ENCODE measurements around the gene AP4E1. TPM values are rescaled to one million over a fixed set of nuclear protein-coding genes. Genes with fewer than 3 reads are reported as not detected.

Gene AP4E1
- total RNA-seq, 2 donors from 2014 or later: 6.3 to 9.9 TPM

- DNase-seq (peak; percentile 38), ATAC-seq (no peak)
- intact Hi-C loops (cut with DNase I): no loop called here
These were observed 138.4 kb downstream of the AP4E1 start for GRCh38 chr15:51046799-51047449.

DNA sequence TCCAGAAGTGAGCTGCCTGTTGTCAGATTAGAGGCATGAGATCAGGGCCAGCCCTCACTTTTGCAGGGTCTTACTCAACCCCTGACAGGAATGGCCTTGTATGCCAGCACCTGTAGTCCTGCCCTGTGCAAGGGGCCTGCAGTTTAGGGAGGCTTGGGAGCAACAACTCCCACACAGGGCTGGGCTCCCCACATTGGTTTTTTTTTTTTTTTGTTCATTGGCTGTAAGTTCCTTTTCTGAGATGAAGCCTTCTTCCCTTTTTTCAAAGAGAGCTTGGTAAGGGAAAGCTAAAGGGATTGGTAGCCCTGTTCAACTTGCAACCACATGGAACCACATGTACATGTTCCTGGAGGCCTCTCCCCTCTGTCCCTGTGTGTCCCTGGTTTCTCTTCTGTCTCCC lies 139.8 kb downstream of the AP4E1 start:
- ATAC-seq (peak in 1 of 2 donors; percentile 8), DNase-seq (no peak)
- intact Hi-C loops (cut with DNase I): no loop called here

DNA sequence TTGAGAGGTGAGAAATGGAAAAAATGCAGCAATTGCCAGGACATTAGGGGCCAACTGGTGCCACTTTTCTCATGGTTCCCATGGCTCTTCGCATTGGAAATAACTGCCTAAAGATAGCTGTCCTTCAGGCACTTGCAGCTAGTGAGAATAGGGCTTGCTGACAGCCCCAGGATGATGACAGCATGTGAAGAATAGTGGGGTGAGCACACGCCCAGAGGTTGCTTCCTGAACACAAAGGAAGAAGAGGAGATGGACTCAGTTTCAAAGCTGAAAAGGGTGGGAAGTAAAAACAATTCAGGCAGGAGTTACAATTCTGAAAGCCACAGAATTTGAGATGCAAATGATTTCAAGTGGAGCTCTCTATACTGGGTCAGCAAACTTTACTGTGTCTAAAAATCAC lies 140.6 kb downstream of the AP4E1 start:
- ATAC-seq: no peak

GRCh38 chr15:51051776-51052175 lies 143.3 kb downstream of the AP4E1 start:
- intact Hi-C loops (cut with DNase I): no loop called here
- ATAC-seq (peak; percentile 82 to 91), DNase-seq (peak; percentile 62)

More for the DNA sequence above, 140.6 kb downstream of the AP4E1 start:
- intact Hi-C loops (cut with DNase I): no loop called here
- DNase-seq: no peak

DNA sequence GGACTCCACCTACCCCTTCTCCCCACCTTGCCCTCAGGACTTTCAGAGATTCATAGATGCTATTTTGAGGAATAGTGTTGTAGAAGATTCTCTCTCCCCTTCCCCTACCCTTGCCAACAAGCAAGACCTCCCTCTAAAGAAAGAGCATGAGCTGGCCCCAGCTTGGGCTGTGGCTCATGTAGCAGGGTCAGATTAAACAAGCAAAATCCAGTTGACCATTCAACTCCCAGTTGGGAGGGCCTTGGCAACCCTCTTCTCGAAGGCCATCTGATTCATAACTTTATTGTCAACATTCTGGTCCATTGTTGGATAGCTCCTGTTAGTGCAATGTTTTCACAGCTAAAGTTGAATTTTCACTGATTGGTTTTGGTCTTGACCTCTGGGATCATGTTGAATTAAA lies 145.1 kb downstream of the AP4E1 start:
- DNase-seq (no peak), ATAC-seq (no peak)
- intact Hi-C loops (cut with DNase I): no loop called here

GRCh38 chr15:51054535-51054934 lies 146.1 kb downstream of the AP4E1 start:
- intact Hi-C loops (cut with DNase I): no loop called here
- ATAC-seq: no peak

More at GRCh38 chr15:51054535-51054934, 146.1 kb downstream of the AP4E1 start:
- no peak for DNase-seq

Other genes with a start within 250 kb of the AP4E1 start
- 10 to 100 TPM; 21.1 to 29.4 TPM for gene TRPM7, start 221.9 kb upstream of the AP4E1 start, total RNA-seq
- 100 to 1,000 TPM in 1 of 2 donors, 10 to 100 TPM in 1; 95.1 to 129 TPM for gene SPPL2A, start 143.0 kb upstream of the AP4E1 start, total RNA-seq
- gene TNFAIP8L3, start 186.2 kb downstream of the AP4E1 start, total RNA-seq: 1 to 10 TPM; 3.5 to 7.0 TPM

Data from left cardiac atrium (tissue), 4 donors.